ENCODE measurements around the gene SHISA9.

The SHISA9 gene

DNA sequence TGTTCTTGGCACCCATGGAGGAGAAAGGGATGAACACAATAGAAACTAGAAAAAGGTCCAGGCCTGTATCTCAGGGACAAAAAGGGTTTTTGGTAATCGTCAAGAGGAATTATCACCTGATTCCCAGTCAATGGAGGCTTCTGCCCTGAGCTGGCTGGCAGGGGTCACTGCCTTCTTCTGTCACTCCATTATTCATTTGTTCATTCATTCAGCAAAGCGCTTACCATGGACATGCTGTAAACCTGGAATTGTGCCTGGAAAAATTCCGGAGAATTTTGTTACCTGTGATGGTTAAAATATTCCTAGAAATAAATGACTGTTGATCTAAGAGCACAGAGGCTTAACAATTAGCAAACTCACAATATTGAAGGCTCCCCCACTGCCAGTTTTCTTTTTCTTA lies 212.3 kb downstream of the SHISA9 start:
- no peak overlapping the region for H2AFZ ChIP-seq (ENCODE audit: low read length)
- no peak for TF ChIP-seq CTCF (IDR thresholded peaks at IDR 0.05; ENCODE audit: low read length)
- no peak for TF ChIP-seq EZH2 (IDR thresholded peaks at IDR 0.05; ENCODE audit: borderline replicate concordance, low read length)
- no peaks in the 10 kb centered on the region for H3K9me2 ChIP-seq (ENCODE audit: low read depth, low read length)
- no peak overlapping the region for H3K4me3 ChIP-seq (ENCODE audit: low read depth, low read length, poor library complexity, severe bottlenecking)
- H3K4me1 ChIP-seq (ENCODE audit: insufficient read depth, low read length, severe bottlenecking), result no peaks in the 10 kb centered on the region
- H3K27ac ChIP-seq (ENCODE audit: low read depth, low read length, poor library complexity, severe bottlenecking), result no peak overlapping the region
- no peaks in the 10 kb centered on the region for H4K20me1 ChIP-seq (ENCODE audit: insufficient read depth, low read length)
- no peaks in the 10 kb centered on the region for H3F3A ChIP-seq (ENCODE audit: insufficient read depth, low read length)
- H3K79me2 ChIP-seq (ENCODE audit: insufficient read depth, low read length), result no peaks in the 10 kb centered on the region
- H3K9ac ChIP-seq (ENCODE audit: low read length), result no peak overlapping the region
- H3K9me3 ChIP-seq (ENCODE audit: low read length), result no peaks in the 10 kb centered on the region
- H3K27me3 ChIP-seq (ENCODE audit: insufficient read depth, low read length), result no peaks in the 10 kb centered on the region
- no peaks in the 10 kb centered on the region for H3K36me3 ChIP-seq (ENCODE audit: insufficient read depth, low read length)
- H3K4me2 ChIP-seq (ENCODE audit: low read length), result no peak overlapping the region

DNA sequence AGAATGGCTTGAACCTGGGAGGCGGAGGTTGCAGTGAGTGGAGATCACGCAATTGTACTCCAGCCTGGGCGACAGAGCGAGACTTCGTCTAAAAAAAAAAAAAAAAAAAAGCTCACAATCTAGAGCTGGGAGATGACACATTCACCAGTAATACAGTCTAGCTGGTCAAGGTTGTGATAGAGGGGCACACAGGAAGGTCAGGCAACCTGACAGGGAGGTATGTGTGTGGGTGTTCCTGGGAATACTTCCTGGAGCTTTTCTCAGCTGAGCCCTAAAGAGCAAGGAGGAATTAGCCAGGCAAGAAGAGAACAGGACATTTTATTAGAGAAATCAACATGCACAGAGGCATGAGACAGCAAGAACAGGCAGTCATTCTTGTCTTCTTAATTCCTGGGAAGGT lies 216.7 kb downstream of the SHISA9 start:
- no peaks in the 10 kb centered on the region for H4K20me1 ChIP-seq (ENCODE audit: insufficient read depth, low read length)
- H3F3A ChIP-seq (ENCODE audit: insufficient read depth, low read length), result no peaks in the 10 kb centered on the region
- no peak overlapping the region for H3K9ac ChIP-seq (ENCODE audit: low read length)
- TF ChIP-seq CTCF (IDR thresholded peaks at IDR 0.05; ENCODE audit: low read length), result no peak
- TF ChIP-seq EZH2 (IDR thresholded peaks at IDR 0.05; ENCODE audit: borderline replicate concordance, low read length), result no peak
- H3K4me2 ChIP-seq (ENCODE audit: low read length), result no peak overlapping the region
- no peak overlapping the region for H3K4me3 ChIP-seq (ENCODE audit: low read depth, low read length, poor library complexity, severe bottlenecking)
- H3K4me1 ChIP-seq (ENCODE audit: insufficient read depth, low read length, severe bottlenecking), result no peaks in the 10 kb centered on the region
- H3K36me3 ChIP-seq (ENCODE audit: insufficient read depth, low read length), result no peaks in the 10 kb centered on the region
- no peaks in the 10 kb centered on the region for H3K9me3 ChIP-seq (ENCODE audit: low read length)
- no peak overlapping the region for H3K27ac ChIP-seq (ENCODE audit: low read depth, low read length, poor library complexity, severe bottlenecking)
- H3K9me2 ChIP-seq (ENCODE audit: low read depth, low read length), result no peaks in the 10 kb centered on the region
- no peak overlapping the region for H2AFZ ChIP-seq (ENCODE audit: low read length)
- H3K79me2 ChIP-seq (ENCODE audit: insufficient read depth, low read length), result no peaks in the 10 kb centered on the region
- no peaks in the 10 kb centered on the region for H3K27me3 ChIP-seq (ENCODE audit: insufficient read depth, low read length)

- Histone ChIP-seq H3K4me3 (ENCODE audit: low read depth, low read length, poor library complexity, severe bottlenecking) (no peak overlapping the region), H3K27me3 (ENCODE audit: insufficient read depth, low read length) (no peaks in the 10 kb centered on the region), H3K79me2 (ENCODE audit: insufficient read depth, low read length) (no peaks in the 10 kb centered on the region), H3K9me2 (ENCODE audit: low read depth, low read length) (no peaks in the 10 kb centered on the region), H3K9ac (ENCODE audit: low read length) (no peak overlapping the region), H3K4me1 (ENCODE audit: insufficient read depth, low read length, severe bottlenecking) (no peaks in the 10 kb centered on the region), H3K36me3 (ENCODE audit: insufficient read depth, low read length) (no peaks in the 10 kb centered on the region), H3K4me2 (ENCODE audit: low read length) (no peak overlapping the region), H3F3A (ENCODE audit: insufficient read depth, low read length) (no peaks in the 10 kb centered on the region), H3K27ac (ENCODE audit: low read depth, low read length, poor library complexity, severe bottlenecking) (no peak overlapping the region), H3K9me3 (ENCODE audit: low read length) (no peaks in the 10 kb centered on the region), H4K20me1 (ENCODE audit: insufficient read depth, low read length) (no peaks in the 10 kb centered on the region), H2AFZ (ENCODE audit: low read length) (no peak overlapping the region)
- TF ChIP-seq CTCF (IDR thresholded peaks at IDR 0.05; ENCODE audit: low read length) (no peak), EZH2 (IDR thresholded peaks at IDR 0.05; ENCODE audit: borderline replicate concordance, low read length) (no peak)
These were observed 218.7 kb downstream of the SHISA9 start for GRCh38 chr16:13120091-13120490.

Measured in OCI-LY1 (cell line).